K562 (cell line): ENCODE measurements around the gene WTAP. TPM values are rescaled to one million over a fixed set of nuclear protein-coding genes. Genes with fewer than 3 reads are reported as not detected.

Experiments used
- CEBPG ChIP-seq, 3 experiments: fragments of 200-800 bp in 1 of 3; sonication (Bioruptor generic) in 1 of 3; sonication (generic) in 1 of 3; formaldehyde crosslinking in 1 of 3; IDR thresholded peaks in 2 of 3; conservative IDR thresholded peaks in 1 of 3; 2 replicates each; pipeline versions ENCODE4 v1.6.1 to v1.8.0; 2016 to 2022; ENCODE audit warnings: missing compliant biosample characterization in 2 of 3, missing genetic modification characterization in 2 of 3, mild to moderate bottlenecking in 1 of 3, missing genetic modification reagents in 1 of 3
- GATAD2B ChIP-seq: fragments of 450-650 bp; IDR thresholded peaks from 2 replicates; pipeline ENCODE4 v1.6.1; 2017; ENCODE audit warnings: mild to moderate bottlenecking, borderline replicate concordance
- NCOA1 ChIP-seq: fragments of 450-650 bp; IDR thresholded peaks from 2 replicates; pipeline ENCODE4 v1.6.1; 2016; ENCODE audit warnings: low read depth
- PML ChIP-seq: IDR thresholded peaks from 2 replicates; pipeline ENCODE4 v1.6.1; 2012; ENCODE audit warnings: low read length, inconsistent platforms
- PREB ChIP-seq: sonication (generic); formaldehyde crosslinking; IDR thresholded peaks from 2 replicates; pipeline ENCODE4 v1.8.1; 2023; ENCODE audit warnings: mild to moderate bottlenecking, missing genetic modification reagents
- SIN3A ChIP-seq, 2 experiments: fragments of 150-350 bp in 1 of 2; IDR thresholded peaks; 2 replicates each; pipeline ENCODE4 v1.6.1; 2011 to 2016; ENCODE audit warnings: borderline replicate concordance in 2 of 2, low read depth in 2 of 2, low read length in 2 of 2, mild to moderate bottlenecking in 2 of 2, moderate library complexity in 2 of 2; ENCODE audit not compliant: control insufficient read depth in 1 of 2
- U2AF1 ChIP-seq: fragments of 200-400 bp; formaldehyde crosslinking; optimal IDR thresholded peaks from 2 replicates; pipeline ENCODE3; 2017; ENCODE audit warnings: mild to moderate bottlenecking, low read depth, low read length, moderate library complexity
- ZFPM2 ChIP-seq: fragments of 250-450 bp; sonication (Bioruptor Pico); IDR thresholded peaks from 2 replicates; pipeline ENCODE4 v1.5.1; 2022; ENCODE audit warnings: mild to moderate bottlenecking
- ZNF121 ChIP-seq: sonication (generic); formaldehyde crosslinking; conservative IDR thresholded peaks from 2 replicates; pipeline ENCODE4 v1.8.0; 2022; ENCODE audit warnings: missing genetic modification reagents
- ZNF609 ChIP-seq: sonication (generic); formaldehyde crosslinking; IDR thresholded peaks from 2 replicates; pipeline ENCODE4 v1.8.1; 2023; ENCODE audit warnings: missing genetic modification reagents, mild to moderate bottlenecking, borderline replicate concordance
- polyA plus RNA-seq, 8 experiments: library from polyadenylated mRNA; depleted of rRNA in 4 of 8; stranded (reverse) in 5 of 8; unstranded in 3 of 8; fragments of >200 nt; fragmentation: Nextera tagmentation in 2 of 8; fragmentation: Illumina TruSeq in 1 of 8; extraction: Ambion mirVana in 2 of 8; extraction: Trizol in 1 of 8; gene quantifications; 2 replicates each; pipeline versions ENCODE4 v1.2.1 to v1.2.3, GENCODE V29; 2011 to 2014; ENCODE audit warnings: inconsistent platforms in 1 of 8, missing spikeins in 1 of 8
- total RNA-seq, 7 experiments: library from RNA; depleted of rRNA in 6 of 7; stranded (reverse); fragments of >200 nt in 6 of 7; fragmentation: Illumina TruSeq in 2 of 7; extraction: Trizol in 2 of 7; gene quantifications; 2 replicates each; pipeline versions ENCODE4 v1.2.1 to v1.2.3, GENCODE V29; 2011 to 2021; ENCODE audit warnings: low replicate concordance in 1 of 7
- TF ChIP-seq, protein P1 (sequence below): fragments of 450-650 bp; formaldehyde crosslinking; IDR thresholded peaks from 2 replicates; pipeline ENCODE4 v1.4.0; 2020; ENCODE audit warnings: mild to moderate bottlenecking
- TF ChIP-seq, protein P2 (sequence below): fragments of 250-450 bp; sonication (Bioruptor Pico); IDR thresholded peaks from 2 replicates; pipeline ENCODE4 v1.4.0; 2020

WTAP gene
- total and polyA plus RNA-seq, 9 of the 15 experiments (the other 6 are each of a cell fraction or from before 2014, with no cell fraction given) = 52.4 to 156 (median 110) TPM

DNA sequence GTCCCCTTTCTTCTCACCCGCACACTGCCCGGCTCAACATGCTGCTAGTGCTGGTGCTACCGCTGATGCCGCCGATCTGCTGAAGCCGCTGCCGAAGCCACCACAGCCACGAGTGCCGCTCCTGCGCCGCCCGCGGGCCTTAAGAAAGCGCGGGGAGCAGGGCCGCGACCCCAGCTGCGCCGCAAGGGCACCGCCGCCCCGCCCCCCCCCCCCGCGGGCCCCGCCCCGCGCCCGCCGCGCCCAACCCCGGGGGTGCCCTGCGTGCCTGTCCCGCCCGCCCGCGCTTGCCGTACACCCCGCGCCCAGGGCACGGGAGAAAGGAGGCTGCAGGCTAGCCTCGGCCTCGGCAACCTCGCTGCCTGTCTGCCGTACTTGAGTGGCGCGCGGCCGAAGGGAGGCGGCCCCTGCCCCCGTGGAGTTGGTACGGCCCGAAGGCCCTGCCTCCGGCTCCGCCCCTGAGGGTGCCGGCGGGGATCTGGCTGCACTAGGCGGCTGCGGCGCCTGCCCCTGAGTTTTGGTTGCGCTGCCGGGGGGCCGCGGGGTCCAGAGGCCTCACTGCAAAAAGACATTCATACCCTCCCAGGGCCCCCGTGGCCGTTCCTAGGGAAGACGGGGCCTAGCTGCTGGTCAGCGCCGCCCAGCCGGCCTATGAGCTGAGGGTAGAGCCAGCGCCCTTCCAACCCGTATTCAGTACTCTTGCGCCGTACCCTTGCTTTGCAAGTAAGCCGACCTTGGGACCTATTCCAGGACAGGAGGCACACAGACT is 34.0 kb upstream of the WTAP start, which contains the start of gene SOD2 (continued):
- TF ChIP-seq, protein P1, sequence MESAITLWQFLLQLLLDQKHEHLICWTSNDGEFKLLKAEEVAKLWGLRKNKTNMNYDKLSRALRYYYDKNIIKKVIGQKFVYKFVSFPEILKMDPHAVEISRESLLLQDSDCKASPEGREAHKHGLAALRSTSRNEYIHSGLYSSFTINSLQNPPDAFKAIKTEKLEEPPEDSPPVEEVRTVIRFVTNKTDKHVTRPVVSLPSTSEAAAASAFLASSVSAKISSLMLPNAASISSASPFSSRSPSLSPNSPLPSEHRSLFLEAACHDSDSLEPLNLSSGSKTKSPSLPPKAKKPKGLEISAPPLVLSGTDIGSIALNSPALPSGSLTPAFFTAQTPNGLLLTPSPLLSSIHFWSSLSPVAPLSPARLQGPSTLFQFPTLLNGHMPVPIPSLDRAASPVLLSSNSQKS (CRISPR knock-in tag) = no peak
- TF ChIP-seq CEBPG (CRISPR knock-in tag; IDR thresholded peaks at IDR 0.05) (0 out of 2 replicates have a peak, but pooled peaks have one; percentile 14), CEBPG (tag; conservative IDR thresholded peaks at IDR 0.05 in 1 of 2, IDR thresholded peaks at IDR 0.05 in 1 of 2) (no peak), PML (peak; percentile 32; the same call in 1 of the 2 replicates), ZFPM2 (CRISPR knock-in tag) (0 out of 2 replicates have a peak, but pooled peaks have one; percentile 44), PREB (peak; percentile 94; the same call in 1 of the 2 replicates), GATAD2B (0 out of 2 replicates have a peak, but pooled peaks have one; percentile 59), NCOA1 (no peak), ZNF609 (peak; percentile 92; the same call in 1 of the 2 replicates), SIN3A (IDR thresholded peaks at IDR 0.05; ENCODE audit: borderline replicate concordance in 2 of 2, control insufficient read depth in 1 of 2, low read depth in 2 of 2, low read length in 2 of 2) (peak; percentile 82 to 87; a peak in 3 of 4 replicates), ZNF121 (CRISPR knock-in tag) (peak; percentile 68), U2AF1 (peak; percentile 89)
- TF ChIP-seq, protein P2, sequence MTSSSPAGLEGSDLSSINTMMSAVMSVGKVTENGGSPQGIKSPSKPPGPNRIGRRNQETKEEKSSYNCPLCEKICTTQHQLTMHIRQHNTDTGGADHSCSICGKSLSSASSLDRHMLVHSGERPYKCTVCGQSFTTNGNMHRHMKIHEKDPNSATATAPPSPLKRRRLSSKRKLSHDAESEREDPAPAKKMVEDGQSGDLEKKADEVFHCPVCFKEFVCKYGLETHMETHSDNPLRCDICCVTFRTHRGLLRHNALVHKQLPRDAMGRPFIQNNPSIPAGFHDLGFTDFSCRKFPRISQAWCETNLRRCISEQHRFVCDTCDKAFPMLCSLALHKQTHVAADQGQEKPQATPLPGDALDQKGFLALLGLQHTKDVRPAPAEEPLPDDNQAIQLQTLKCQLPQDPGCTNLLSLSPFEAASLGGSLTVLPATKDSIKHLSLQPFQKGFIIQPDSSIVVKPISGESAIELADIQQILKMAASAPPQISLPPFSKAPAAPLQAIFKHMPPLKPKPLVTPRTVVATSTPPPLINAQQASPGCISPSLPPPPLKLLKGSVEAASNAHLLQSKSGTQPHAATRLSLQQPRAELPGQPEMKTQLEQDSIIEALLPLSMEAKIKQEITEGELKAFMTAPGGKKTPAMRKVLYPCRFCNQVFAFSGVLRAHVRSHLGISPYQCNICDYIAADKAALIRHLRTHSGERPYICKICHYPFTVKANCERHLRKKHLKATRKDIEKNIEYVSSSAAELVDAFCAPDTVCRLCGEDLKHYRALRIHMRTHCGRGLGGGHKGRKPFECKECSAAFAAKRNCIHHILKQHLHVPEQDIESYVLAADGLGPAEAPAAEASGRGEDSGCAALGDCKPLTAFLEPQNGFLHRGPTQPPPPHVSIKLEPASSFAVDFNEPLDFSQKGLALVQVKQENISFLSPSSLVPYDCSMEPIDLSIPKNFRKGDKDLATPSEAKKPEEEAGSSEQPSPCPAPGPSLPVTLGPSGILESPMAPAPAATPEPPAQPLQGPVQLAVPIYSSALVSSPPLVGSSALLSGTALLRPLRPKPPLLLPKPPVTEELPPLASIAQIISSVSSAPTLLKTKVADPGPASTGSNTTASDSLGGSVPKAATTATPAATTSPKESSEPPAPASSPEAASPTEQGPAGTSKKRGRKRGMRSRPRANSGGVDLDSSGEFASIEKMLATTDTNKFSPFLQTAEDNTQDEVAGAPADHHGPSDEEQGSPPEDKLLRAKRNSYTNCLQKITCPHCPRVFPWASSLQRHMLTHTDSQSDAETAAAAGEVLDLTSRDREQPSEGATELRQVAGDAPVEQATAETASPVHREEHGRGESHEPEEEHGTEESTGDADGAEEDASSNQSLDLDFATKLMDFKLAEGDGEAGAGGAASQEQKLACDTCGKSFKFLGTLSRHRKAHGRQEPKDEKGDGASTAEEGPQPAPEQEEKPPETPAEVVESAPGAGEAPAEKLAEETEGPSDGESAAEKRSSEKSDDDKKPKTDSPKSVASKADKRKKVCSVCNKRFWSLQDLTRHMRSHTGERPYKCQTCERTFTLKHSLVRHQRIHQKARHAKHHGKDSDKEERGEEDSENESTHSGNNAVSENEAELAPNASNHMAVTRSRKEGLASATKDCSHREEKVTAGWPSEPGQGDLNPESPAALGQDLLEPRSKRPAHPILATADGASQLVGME (CRISPR knock-in tag) = 0 out of 2 replicates have a peak, but pooled peaks have one; percentile 52
